H1 (cell line): ENCODE data around the gene CCNE1. TPM values are rescaled to one million over a fixed set of nuclear protein-coding genes. Genes with fewer than 3 reads are reported as not detected.

Experiments used
- CTCF ChIA-PET: fragments of 300-600 bp; sonication (Branson Sonifier 250); formaldehyde crosslinking; loops from one replicate; lab custom pipeline; 2021; ENCODE audit not compliant: partially characterized antibody; lab: Charles Lee
- POLR2A ChIA-PET: fragments of 300-600 bp; sonication (Branson Sonifier 250); formaldehyde crosslinking; loops from one replicate; lab custom pipeline; 2021; ENCODE audit warnings: inconsistent platforms; ENCODE audit not compliant: partially characterized antibody; lab: Charles Lee
- DNase-seq, 2 experiments: peaks; one replicate each; pipeline versions ENCODE4 v3.0.0 to v3.0.0-alpha.2; 2010 to 2022; ENCODE audit warnings: low spot score in 2 of 2, low read depth in 1 of 2, mixed read lengths in 1 of 2
- FAIRE-seq: peaks from 2 replicates; lab custom pipeline; 2011; peaks lifted over from hg19 to GRCh38; lab: Jason Lieb, UNC
- H2AFZ ChIP-seq: 2 replicates; pipeline ENCODE4 v1.8.1; 2012; ENCODE audit warnings: low read length, inconsistent platforms
- H2AK5ac ChIP-seq: 2 replicates; pipeline ENCODE4 v1.6.1; 2013; ENCODE audit warnings: low read depth, low read length
- H2BK120ac ChIP-seq: replicated peaks from 2 replicates; pipeline ENCODE3; 2013; ENCODE audit warnings: low read depth, low read length, inconsistent platforms
- H2BK12ac ChIP-seq: 2 replicates; pipeline ENCODE4 v1.6.1; 2013; ENCODE audit warnings: low read depth, low read length
- H2BK15ac ChIP-seq: 2 replicates; pipeline ENCODE4 v1.6.1; 2013; ENCODE audit warnings: low read length
- H2BK20ac ChIP-seq: 2 replicates; pipeline ENCODE4 v1.6.1; 2013; ENCODE audit warnings: low read length
- H2BK5ac ChIP-seq: 2 replicates; pipeline ENCODE4 v1.6.1; 2013; ENCODE audit warnings: low read depth, low read length
- H3K14ac ChIP-seq: 2 replicates; pipeline ENCODE4 v1.6.1; 2013; ENCODE audit warnings: inconsistent platforms; ENCODE audit not compliant: insufficient read length
- H3K18ac ChIP-seq: 2 replicates; pipeline ENCODE4 v1.6.1; 2013; ENCODE audit warnings: low read length; ENCODE audit errors: extremely low read depth
- H3K23ac ChIP-seq: 2 replicates; pipeline ENCODE4 v1.6.1; 2013; ENCODE audit warnings: inconsistent platforms; ENCODE audit not compliant: insufficient read length
- H3K23me2 ChIP-seq: 2 replicates; pipeline ENCODE4 v1.6.1; 2013; ENCODE audit warnings: low read depth, low read length
- H3K27ac ChIP-seq: 2 replicates; pipeline ENCODE4 v1.6.1; 2011; ENCODE audit warnings: low read depth, low read length, inconsistent platforms
- H3K27me3 ChIP-seq, 4 experiments: replicated peaks in 1 of 4; 1 replicate in 1 of 4; 2 replicates in 3 of 4; pipeline versions ENCODE4 v1.6.1 to v1.8.1; 2011 to 2013; ENCODE audit warnings: low read length in 3 of 4, mild to moderate bottlenecking in 3 of 4, inconsistent platforms in 2 of 4, mixed read lengths in 2 of 4, moderate library complexity in 1 of 4; ENCODE audit not compliant: control insufficient read depth in 3 of 4, insufficient read depth in 3 of 4; ENCODE audit errors: extremely low read depth in 1 of 4
- H3K36me3 ChIP-seq, 4 experiments: 2 replicates each; pipeline versions ENCODE4 v1.6.1 to v1.8.1; 2011 to 2013; ENCODE audit warnings: mild to moderate bottlenecking in 4 of 4, low read length in 3 of 4, moderate library complexity in 2 of 4, control low read depth in 1 of 4, inconsistent platforms in 1 of 4; ENCODE audit not compliant: insufficient read depth in 4 of 4, control insufficient read depth in 2 of 4
- H3K4ac ChIP-seq: replicated peaks from 2 replicates; pipeline ENCODE3; 2013; ENCODE audit warnings: low read length, low read depth, mixed read lengths, inconsistent platforms; ENCODE audit not compliant: insufficient read length
- H3K4me1 ChIP-seq, 4 experiments: replicated peaks in 1 of 4; 1 replicate in 1 of 4; 2 replicates in 3 of 4; pipeline versions ENCODE4 v1.6.1 to v1.8.1; 2011 to 2013; ENCODE audit warnings: low read length in 3 of 4, inconsistent platforms in 2 of 4, mixed read lengths in 1 of 4; ENCODE audit not compliant: insufficient read depth in 4 of 4, control insufficient read depth in 3 of 4
- H3K4me2 ChIP-seq, 2 experiments: 2 replicates each; pipeline versions ENCODE4 v1.6.1 to v1.8.1; 2011 to 2013; ENCODE audit warnings: low read depth in 2 of 2, low read length in 2 of 2, control low read depth in 1 of 2, inconsistent platforms in 1 of 2, mild to moderate bottlenecking in 1 of 2; ENCODE audit not compliant: insufficient read depth in 1 of 2
- H3K4me3 ChIP-seq, 4 experiments: fragments of 200-600, 300-600 bp in 1 of 4; sonication (generic), shearing (Covaris generic), sonication (Bioruptor Twin) in 1 of 4; 2 replicates each; pipeline versions ENCODE4 v1.5.1 to v1.8.1; 2011 to 2016; ENCODE audit warnings: low read length in 4 of 4, low read depth in 3 of 4, control low read depth in 2 of 4, inconsistent platforms in 2 of 4, mild to moderate bottlenecking in 2 of 4, mixed read lengths in 1 of 4, moderate library complexity in 1 of 4; ENCODE audit not compliant: insufficient read depth in 2 of 4; ENCODE audit errors: extremely low read depth in 1 of 4
- H3K56ac ChIP-seq: replicated peaks from 2 replicates; pipeline ENCODE3; 2013; ENCODE audit warnings: low read depth, mild to moderate bottlenecking, mixed read lengths, low read length, inconsistent platforms; ENCODE audit not compliant: insufficient read length
- H3K79me1 ChIP-seq: 2 replicates; pipeline ENCODE4 v1.6.1; 2013; ENCODE audit warnings: low read depth, low read length, control low read depth
- H3K79me2 ChIP-seq, 2 experiments: 2 replicates each; pipeline versions ENCODE4 v1.6.1 to v1.8.1; 2012 to 2013; ENCODE audit warnings: low read length in 2 of 2, mild to moderate bottlenecking in 2 of 2, inconsistent platforms in 1 of 2; ENCODE audit not compliant: insufficient read depth in 2 of 2, control insufficient read depth in 1 of 2
- H3K9ac ChIP-seq, 4 experiments: replicated peaks in 1 of 4; 1 replicate in 1 of 4; 2 replicates in 3 of 4; pipeline versions ENCODE4 v1.6.1 to v1.8.1; 2011 to 2013; ENCODE audit warnings: low read depth in 3 of 4, low read length in 3 of 4, control low read depth in 2 of 4, mild to moderate bottlenecking in 2 of 4, moderate library complexity in 2 of 4, inconsistent platforms in 1 of 4; ENCODE audit errors: extremely low read depth in 1 of 4
- H3K9me3 ChIP-seq, 2 experiments: 2 replicates each; pipeline versions ENCODE4 v1.6.1 to v1.8.1; 2012 to 2013; ENCODE audit warnings: mild to moderate bottlenecking in 2 of 2, moderate library complexity in 2 of 2, control low read depth in 1 of 2, inconsistent platforms in 1 of 2, low read depth in 1 of 2, low read length in 1 of 2, mixed read lengths in 1 of 2; ENCODE audit not compliant: insufficient read depth in 2 of 2
- H4K20me1 ChIP-seq, 2 experiments: replicated peaks in 1 of 2; 2 replicates each; pipeline versions ENCODE3 to v1.8.1; 2011 to 2013; ENCODE audit warnings: inconsistent platforms in 2 of 2, low read length in 2 of 2, mild to moderate bottlenecking in 1 of 2; ENCODE audit not compliant: insufficient read depth in 2 of 2, control insufficient read depth in 1 of 2
- H4K5ac ChIP-seq: 2 replicates; pipeline ENCODE4 v1.6.1; 2013; ENCODE audit warnings: low read length, low read depth, mixed read lengths, inconsistent platforms; ENCODE audit not compliant: insufficient read length
- H4K8ac ChIP-seq: 2 replicates; pipeline ENCODE4 v1.8.0; 2013; ENCODE audit warnings: mild to moderate bottlenecking, moderate library complexity, low read length, inconsistent platforms; ENCODE audit not compliant: insufficient read depth; ENCODE audit errors: extremely low read depth
- H4K91ac ChIP-seq: replicated peaks from 2 replicates; pipeline ENCODE3; 2013; ENCODE audit warnings: low read length, mixed read lengths, inconsistent platforms; ENCODE audit not compliant: insufficient read length
- ATF3 ChIP-seq: IDR thresholded peaks from 2 replicates; pipeline ENCODE4 v1.6.1; 2011; ENCODE audit warnings: low read depth, mild to moderate bottlenecking, low read length; ENCODE audit not compliant: insufficient read depth
- EP300 ChIP-seq, 2 experiments: IDR thresholded peaks; 1 replicate in 1 of 2; 2 replicates in 1 of 2; pipeline ENCODE4 v1.6.1; 2011 to 2012; ENCODE audit warnings: low read depth in 2 of 2, low read length in 2 of 2, mild to moderate bottlenecking in 2 of 2, borderline replicate concordance in 1 of 2, inconsistent platforms in 1 of 2, moderate library complexity in 1 of 2
- KDM5A ChIP-seq: fragments of 200-600 bp; IDR thresholded peaks from 2 replicates; pipeline ENCODE4 v1.7.1; 2012; ENCODE audit warnings: mild to moderate bottlenecking, low read length, inconsistent platforms, mixed read lengths
- SP1 ChIP-seq: IDR thresholded peaks from 2 replicates; pipeline ENCODE4 v1.6.1; 2011; ENCODE audit warnings: low read depth, low read length
- USF2 ChIP-seq: IDR thresholded peaks from 2 replicates; pipeline ENCODE4 v1.6.1; 2011; ENCODE audit warnings: low read length, improper control_type of control experiment
- WGBS, 2 experiments: shearing (Covaris generic) in 1 of 2; methylation state at CpG; one replicate each; pipeline versions ENCODE4 v1.1.6 to v1.1.7; 2013 to 2015; ENCODE audit warnings: low lambda C conversion rate in 2 of 2, mixed read lengths in 2 of 2, inconsistent platforms in 1 of 2, low coverage in 1 of 2, missing lambda C conversion rate in 1 of 2; ENCODE audit not compliant: insufficient replicate concordance in 2 of 2, insufficient coverage in 1 of 2, insufficient read length in 1 of 2; ENCODE audit errors: extremely low coverage in 1 of 2, missing lambda C conversion rate in 1 of 2; 5-methylcytosine and 5-hydroxymethylcytosine counted together
- polyA plus RNA-seq, 7 experiments: library from polyadenylated mRNA; depleted of rRNA in 3 of 7; stranded (reverse) in 5 of 7; unstranded in 2 of 7; fragments of >200 nt in 5 of 7; fragments of 200-250 nt in 2 of 7; gene quantifications; 1 replicate in 5 of 7; 2 replicates in 1 of 7; 4 replicates in 1 of 7; pipeline versions ENCODE4 v1.2.1 to v1.2.3, GENCODE V29; 2011 to 2013; ENCODE audit warnings: missing spikeins in 2 of 7, mixed read lengths in 2 of 7
- total RNA-seq: library from RNA; stranded (reverse); fragmentation: NEBNext Ultra II Directional; extraction: Animal tissue kit (Norgen Biotek cat#: 25700); gene quantifications from 2 replicates; pipeline ENCODE4 v1.2.1, GENCODE V29; 2021

The CCNE1 gene
- total and polyA plus RNA-seq, 2 of the 8 experiments (the other 6 are each of a cell fraction or from before 2014, with no cell fraction given) = 43.2 to 44.6 TPM

GRCh38 chr19:29855087-29855486, 43.3 kb downstream of the CCNE1 start:
- DNase-seq = peak in 1 of 2 experiments; percentile 44
- no peaks in the 10 kb centered on the region for H3K9me3 ChIP-seq
- H3K79me2 ChIP-seq = no peaks in the 10 kb centered on the region
- no peak overlapping the region for H3K27ac ChIP-seq
- H3K27me3 ChIP-seq = no peaks in the 10 kb centered on the region
- no peak for TF ChIP-seq EP300 (IDR thresholded peaks at IDR 0.05; ENCODE audit: borderline replicate concordance in 1 of 2, low read depth in 2 of 2, low read length in 2 of 2)
- peak; percentile 71 for TF ChIP-seq USF2
- no peak for TF ChIP-seq KDM5A
- 0 out of 2 replicates have a peak, but pooled peaks have one; percentile 27 for TF ChIP-seq SP1
- TF ChIP-seq ATF3 = 0 out of 2 replicates have a peak, but pooled peaks have one; percentile 40
- no peak overlapping the region for H3K14ac ChIP-seq
- H2BK12ac ChIP-seq = no peak overlapping the region
- no peak overlapping the region for H3K9ac ChIP-seq
- ChIA-PET POLR2A (interaction anchor here (1.2 kb wide), 1 partner anchor 10 kb away, joined by 3 read pairs; no protein-coding TSS in a partner anchor), CTCF (interaction anchor here (1.2 to 10.5 kb wide), 3 partner anchors 16 to 109 kb away, joined by 3 to 134 read pairs (median 3); no protein-coding TSS in a partner anchor)
- H2BK5ac ChIP-seq = no peak overlapping the region
- peak overlapping the region; percentile 56; the same call in 1 of the 2 replicates for H2AFZ ChIP-seq
- H3K79me1 ChIP-seq = no peaks in the 10 kb centered on the region
- no peak overlapping the region for H4K8ac ChIP-seq
- peaks cover 0 to 9% (median 7%) of the 10 kb centered on the region in 4 experiments; a peak in 6 of 7 replicates for H3K4me1 ChIP-seq
- H4K20me1 ChIP-seq = no peaks in the 10 kb centered on the region
- H3K4me2 ChIP-seq = no peak overlapping the region
- no peaks in the 10 kb centered on the region for H3K36me3 ChIP-seq
- no peak overlapping the region for H3K18ac ChIP-seq
- 86% methylated on average over 3 of the region's 4 CpGs; no CpG with 5 or more reads in 1 of the 2 experiments for WGBS, 2 experiments
- peak; percentile 45 for FAIRE-seq
- no peak overlapping the region for H3K23ac ChIP-seq
- H3K23me2 ChIP-seq = no peaks in the 10 kb centered on the region
- H2AK5ac ChIP-seq = no peak overlapping the region
- no peak overlapping the region for H2BK20ac ChIP-seq
- no peak overlapping the region for H3K56ac ChIP-seq
- no peak overlapping the region for H2BK15ac ChIP-seq
- H3K4ac ChIP-seq = no peak overlapping the region
- H3K4me3 ChIP-seq = no peak overlapping the region
- no peak overlapping the region for H2BK120ac ChIP-seq
- no peak overlapping the region for H4K5ac ChIP-seq
- no peak overlapping the region for H4K91ac ChIP-seq
